ENCODE data around the gene RANBP3L. TPM values are rescaled to one million over a fixed set of nuclear protein-coding genes. Genes with fewer than 3 reads are reported as not detected.
"Not testable (repeated sequence)": the region's sequence is repeated elsewhere in the genome, so short reads cannot be mapped to it uniquely, and the experiment has no call there.

Gene RANBP3L
- polyA plus RNA-seq, 3 donors: 7.6 to 8.3 (median 7.7) TPM

DNA sequence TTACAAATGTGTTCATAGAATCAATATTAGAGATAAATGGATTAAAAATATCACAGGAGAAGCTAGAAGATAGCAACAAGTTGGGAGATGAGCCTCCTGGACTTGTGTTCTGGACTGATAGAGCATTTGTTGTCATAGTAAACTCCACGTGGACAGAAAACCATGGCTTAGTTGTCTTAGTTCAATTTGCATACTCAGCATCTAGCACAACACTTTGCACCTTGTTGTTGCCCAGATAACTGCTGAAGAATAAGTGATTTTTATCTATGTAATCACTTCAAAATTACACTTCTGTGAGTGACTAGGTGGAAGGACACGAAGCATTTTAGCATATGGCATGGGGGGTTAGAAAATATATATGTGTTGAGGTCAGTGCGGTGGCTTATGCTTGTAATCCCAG is 4.0 kb downstream of the RANBP3L start:
- no peak for DNase-seq (ENCODE audit: low read depth in 3 of 3, low spot score in 2 of 3)

GRCh38 chr5:36285837-36286615 is 15.7 kb downstream of the RANBP3L start:
- DNase-seq (ENCODE audit: low read depth in 3 of 3, low spot score in 2 of 3): no peak

GRCh38 chr5:36283775-36284174 is 17.9 kb downstream of the RANBP3L start:
- not testable (repeated sequence) for DNase-seq (ENCODE audit: low read depth in 3 of 3, low spot score in 2 of 3)

- DNase-seq (ENCODE audit: low read depth in 3 of 3, low spot score in 2 of 3): no peak
Measured at GRCh38 chr5:36281626-36282025, 20.1 kb downstream of the RANBP3L start.

- DNase-seq (ENCODE audit: low read depth in 3 of 3, low spot score in 2 of 3): no peak
Measured at GRCh38 chr5:36279054-36279698, 22.5 kb downstream of the RANBP3L start.

DNA sequence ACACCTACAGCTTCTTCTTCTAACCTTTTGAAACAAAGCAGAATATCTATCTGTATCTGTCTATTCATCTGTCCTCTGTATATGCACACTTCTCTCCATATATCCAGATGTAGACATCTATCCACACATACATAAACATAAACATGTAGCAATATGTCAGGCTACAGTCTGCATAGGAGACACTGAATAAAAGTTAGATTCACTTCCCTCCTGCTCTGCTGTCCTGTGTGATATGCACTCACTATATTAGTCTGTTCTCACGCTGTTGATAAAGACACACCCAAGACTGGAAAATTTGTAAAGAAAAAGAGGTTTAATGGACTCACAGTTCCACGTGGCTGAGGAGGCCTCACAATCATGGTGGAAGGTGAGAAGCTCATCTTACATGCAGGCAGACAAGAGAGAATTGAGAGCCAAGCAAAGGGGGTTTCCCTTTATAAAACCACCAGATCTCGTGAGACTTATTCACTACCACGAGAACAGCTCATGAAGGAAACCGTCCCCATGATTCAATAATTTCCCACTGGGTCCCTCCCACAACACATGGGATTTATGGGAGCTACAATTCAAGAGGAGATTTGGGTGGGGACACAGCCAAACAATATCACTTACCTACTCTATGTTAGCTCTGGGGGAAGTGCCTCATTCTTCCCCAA is 24.1 kb downstream of the RANBP3L start:
- DNase-seq (ENCODE audit: low read depth in 3 of 3, low spot score in 2 of 3): no peak

GRCh38 chr5:36276864-36277263 is 24.8 kb downstream of the RANBP3L start:
- DNase-seq (ENCODE audit: low read depth in 3 of 3, low spot score in 2 of 3): no peak

- no peak for DNase-seq (ENCODE audit: low read depth in 3 of 3, low spot score in 2 of 3)
Measured at GRCh38 chr5:36273809-36274526, 27.7 kb downstream of the RANBP3L start.

DNA sequence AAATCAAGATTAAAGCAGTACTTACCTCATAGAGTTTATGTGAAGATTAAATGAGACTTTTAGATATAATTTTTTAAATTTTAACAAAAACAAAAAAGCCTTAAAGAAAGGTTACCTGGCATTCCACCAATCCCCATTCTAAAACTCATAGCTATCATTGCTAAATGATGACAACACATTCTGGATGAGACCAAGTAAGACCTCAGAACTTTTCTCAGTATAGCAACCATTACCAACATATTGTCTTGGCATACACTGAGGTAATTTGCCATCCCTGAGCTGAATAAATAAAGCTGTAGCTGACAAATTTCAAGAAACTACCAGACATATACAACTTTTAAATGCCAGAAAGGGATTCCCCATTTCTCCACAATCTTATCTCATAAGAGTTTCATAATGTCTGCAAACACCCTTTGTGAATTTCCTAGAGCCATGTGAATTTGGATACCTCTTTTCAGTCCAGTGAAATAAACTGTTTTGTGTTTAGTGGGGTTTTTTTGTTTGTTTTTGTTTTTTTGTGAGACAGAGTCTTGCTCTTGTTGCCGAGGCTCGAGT is 29.5 kb downstream of the RANBP3L start:
- DNase-seq (ENCODE audit: low read depth in 3 of 3, low spot score in 2 of 3): no peak

DNA sequence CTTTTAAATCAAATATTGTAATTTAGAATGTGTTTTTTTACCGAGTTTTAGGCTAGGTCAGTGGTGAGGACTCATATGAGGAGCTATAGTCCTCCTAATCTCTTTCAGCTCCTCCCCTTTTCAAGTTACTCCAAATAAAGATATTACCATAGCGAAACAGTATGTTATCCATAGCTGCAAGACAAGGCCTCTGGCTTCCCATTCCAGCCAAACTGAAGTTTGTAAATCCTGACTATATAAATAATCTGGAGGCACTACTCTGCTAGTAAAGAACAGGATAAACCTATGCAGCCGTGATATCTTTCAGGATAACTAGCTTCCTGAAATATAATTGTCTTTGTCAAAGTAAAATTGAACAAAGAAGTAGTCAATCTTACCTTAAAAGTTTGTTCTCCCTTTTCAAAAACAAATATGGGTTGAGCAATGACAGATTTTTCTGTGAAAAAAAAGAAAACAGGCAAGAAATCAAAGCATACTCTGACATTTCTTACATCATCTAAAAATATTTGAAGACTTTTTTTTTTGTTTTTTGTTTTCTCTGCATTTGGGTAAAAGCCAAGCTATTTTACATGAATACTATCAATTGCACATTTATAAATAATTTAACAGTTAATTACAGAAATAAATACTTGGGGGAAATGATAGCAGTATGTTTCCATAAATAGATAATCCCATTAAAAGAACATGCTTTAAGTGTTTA is 30.7 kb downstream of the RANBP3L start:
- no peak for DNase-seq (ENCODE audit: low read depth in 3 of 3, low spot score in 2 of 3)

GRCh38 chr5:36270175-36270574 is 31.5 kb downstream of the RANBP3L start:
- DNase-seq (ENCODE audit: low read depth in 3 of 3, low spot score in 2 of 3): no peak

GRCh38 chr5:36269478-36269877 is 32.2 kb downstream of the RANBP3L start:
- DNase-seq (ENCODE audit: low read depth in 3 of 3, low spot score in 2 of 3): no peak

- no peak for DNase-seq (ENCODE audit: low read depth in 3 of 3, low spot score in 2 of 3)
Measured at GRCh38 chr5:36267905-36268304, 33.8 kb downstream of the RANBP3L start.

GRCh38 chr5:36264202-36264760 is 37.4 kb downstream of the RANBP3L start:
- no peak for DNase-seq (ENCODE audit: low read depth in 3 of 3, low spot score in 2 of 3)

DNA sequence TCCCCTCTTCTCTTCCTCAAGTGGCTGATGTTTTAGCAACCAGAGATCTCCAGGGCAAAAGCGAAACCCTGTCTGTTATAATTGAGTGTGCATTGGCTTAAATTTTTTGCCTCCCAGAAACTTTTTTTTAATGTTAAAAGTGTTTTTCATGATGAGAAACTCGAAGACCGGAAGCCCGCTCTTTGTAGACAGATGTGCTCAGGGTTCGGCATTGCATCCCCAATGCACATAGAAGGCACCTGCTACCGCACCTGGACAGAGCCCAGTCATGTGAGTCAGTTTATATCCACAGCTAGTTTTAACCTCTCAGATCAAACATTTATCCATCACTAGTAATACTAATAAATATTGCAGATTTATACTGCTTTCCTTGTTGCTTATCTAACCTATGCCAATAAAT is 40.5 kb downstream of the RANBP3L start:
- no peak for DNase-seq (ENCODE audit: low read depth in 3 of 3, low spot score in 2 of 3)

GRCh38 chr5:36253575-36253974 is 48.1 kb downstream of the RANBP3L start:
- DNase-seq (ENCODE audit: low read depth in 3 of 3, low spot score in 2 of 3): no peak

GRCh38 chr5:36252722-36253365 is 48.9 kb downstream of the RANBP3L start:
- no peak for DNase-seq (ENCODE audit: low read depth in 3 of 3, low spot score in 2 of 3)

DNA sequence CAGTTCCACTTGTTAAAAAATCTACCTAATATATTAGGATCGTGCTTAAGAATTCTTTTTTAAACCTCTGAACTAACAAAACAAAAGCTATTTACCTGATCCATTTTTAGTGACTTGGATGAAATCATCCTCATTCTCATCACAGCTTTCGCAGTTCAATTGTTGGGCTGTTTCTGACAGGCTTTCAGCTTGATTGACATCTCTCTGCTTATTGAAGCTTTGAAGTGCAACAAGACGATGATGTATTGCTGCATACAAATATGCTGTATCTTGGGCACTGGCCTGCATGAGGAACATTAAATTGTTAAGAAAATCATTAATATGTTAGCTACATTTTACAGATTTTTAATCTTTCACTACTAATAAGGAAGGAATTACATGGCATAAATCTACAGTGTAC is 50.5 kb downstream of the RANBP3L start:
- no peak for DNase-seq (ENCODE audit: low read depth in 3 of 3, low spot score in 2 of 3)

GRCh38 chr5:36250427-36250826 is 51.3 kb downstream of the RANBP3L start:
- no peak for DNase-seq (ENCODE audit: low read depth in 3 of 3, low spot score in 2 of 3)
